Mesothelial cell of epicardium (in vitro differentiated cells): Measurements from ENCODE around the gene AMBRA1. TPM values are rescaled to one million over a fixed set of nuclear protein-coding genes. Genes with fewer than 3 reads are reported as not detected.

Source experiments
- DNase-seq, 2 experiments: peaks; one replicate each; pipeline ENCODE4 v3.0.0; 2021; ENCODE audit warnings: low spot score in 2 of 2; ENCODE audit not compliant: unreplicated experiment in 2 of 2
- H3K27ac Mint-ChIP-seq: 2 replicates; pipeline ENCODE4 v1.8.0; 2021; ENCODE audit warnings: mixed read lengths
- H3K27me3 Mint-ChIP-seq: 2 replicates; pipeline ENCODE4 v1.8.0; 2021; ENCODE audit warnings: low read depth, mixed read lengths
- H3K36me3 Mint-ChIP-seq: 2 replicates; pipeline ENCODE4 v1.8.0; 2021; ENCODE audit warnings: mixed read lengths
- H3K4me1 Mint-ChIP-seq: 2 replicates; pipeline ENCODE4 v1.8.0; 2021; ENCODE audit warnings: mixed read lengths
- H3K4me3 Mint-ChIP-seq: 2 replicates; pipeline ENCODE4 v1.8.0; 2021; ENCODE audit warnings: mild to moderate bottlenecking, moderate library complexity, mixed read lengths
- H3K9me3 Mint-ChIP-seq: 2 replicates; pipeline ENCODE4 v1.8.0; 2021; ENCODE audit warnings: mixed read lengths
- CTCF ChIP-seq: fragments of 200-600 bp; sonication (generic); IDR thresholded peaks from one replicate; pipeline ENCODE4 v1.5.0; 2021; ENCODE audit warnings: antibody characterized with exemption; ENCODE audit not compliant: unreplicated experiment
- total RNA-seq: library from RNA; stranded (reverse); gene quantifications from 3 replicates; pipeline ENCODE4 v1.2.1, GENCODE V29; 2021

The AMBRA1 gene
- total RNA-seq, 1 donor from 2014 or later = 48.4 TPM

- no peak overlapping the region for H3K27ac Mint-ChIP-seq
- TF ChIP-seq CTCF = no peak
- no peaks in the 10 kb centered on the region for H3K27me3 Mint-ChIP-seq
Observed at GRCh38 chr11:46414466-46414796, 179.4 kb downstream of the AMBRA1 start.

GRCh38 chr11:46413760-46414465 is 179.9 kb downstream of the AMBRA1 start:
- no peak overlapping the region for H3K4me3 Mint-ChIP-seq
- no peak for TF ChIP-seq CTCF
- no peak for DNase-seq
- H3K27ac Mint-ChIP-seq = no peak overlapping the region
- H3K9me3 Mint-ChIP-seq = no peaks in the 10 kb centered on the region
- H3K4me1 Mint-ChIP-seq = no peaks in the 10 kb centered on the region
- peaks cover 33% of the 10 kb centered on the region for H3K36me3 Mint-ChIP-seq
- no peaks in the 10 kb centered on the region for H3K27me3 Mint-ChIP-seq

More at GRCh38 chr11:46414466-46414796, 179.4 kb downstream of the AMBRA1 start:
- H3K9me3 Mint-ChIP-seq = no peaks in the 10 kb centered on the region
- H3K4me3 Mint-ChIP-seq = no peak overlapping the region
- peaks cover 33% of the 10 kb centered on the region for H3K36me3 Mint-ChIP-seq
- DNase-seq = no peak
- no peaks in the 10 kb centered on the region for H3K4me1 Mint-ChIP-seq

GRCh38 chr11:46410021-46410420 is 183.8 kb downstream of the AMBRA1 start:
- no peaks in the 10 kb centered on the region for H3K4me1 Mint-ChIP-seq
- H3K4me3 Mint-ChIP-seq = no peak overlapping the region
- TF ChIP-seq CTCF = no peak
- no peaks in the 10 kb centered on the region for H3K9me3 Mint-ChIP-seq
- H3K36me3 Mint-ChIP-seq = peaks cover 26% of the 10 kb centered on the region
- no peaks in the 10 kb centered on the region for H3K27me3 Mint-ChIP-seq
- DNase-seq = no peak
- no peak overlapping the region for H3K27ac Mint-ChIP-seq

- H3K9me3 Mint-ChIP-seq = no peaks in the 10 kb centered on the region
- H3K27me3 Mint-ChIP-seq = no peaks in the 10 kb centered on the region
- no peak for DNase-seq
- TF ChIP-seq CTCF = no peak
- no peak overlapping the region for H3K4me3 Mint-ChIP-seq
- no peaks in the 10 kb centered on the region for H3K4me1 Mint-ChIP-seq
- no peak overlapping the region for H3K27ac Mint-ChIP-seq
- peaks cover 20% of the 10 kb centered on the region for H3K36me3 Mint-ChIP-seq
Observed at GRCh38 chr11:46408407-46408986, 185.3 kb downstream of the AMBRA1 start.

GRCh38 chr11:46407635-46408034 is 186.2 kb downstream of the AMBRA1 start:
- H3K27me3 Mint-ChIP-seq = no peaks in the 10 kb centered on the region
- no peaks in the 10 kb centered on the region for H3K9me3 Mint-ChIP-seq
- peaks cover 27% of the 10 kb centered on the region for H3K36me3 Mint-ChIP-seq
- TF ChIP-seq CTCF = no peak
- DNase-seq = no peak
- no peaks in the 10 kb centered on the region for H3K4me1 Mint-ChIP-seq
- no peak overlapping the region for H3K4me3 Mint-ChIP-seq
- no peak overlapping the region for H3K27ac Mint-ChIP-seq
